Esophagus muscularis mucosa (tissue), 4 donors: ENCODE data around the gene BCL2L14.

Experiments used
- CTCF ChIP-seq, 3 experiments: fragments of 200-600 bp in 2 of 3; fragments of 450-650 bp in 1 of 3; sonication (generic) in 2 of 3; IDR thresholded peaks; one replicate each; pipeline ENCODE4 v1.5.1; 2017 to 2019; ENCODE audit warnings: antibody characterized with exemption in 3 of 3, mild to moderate bottlenecking in 2 of 3, moderate library complexity in 1 of 3
- EP300 ChIP-seq: sonication (generic); formaldehyde crosslinking; IDR thresholded peaks from one replicate; pipeline ENCODE4 v1.6.1; 2017; ENCODE audit warnings: antibody characterized with exemption
- POLR2A ChIP-seq: fragments of 450-650 bp; IDR thresholded peaks from one replicate; pipeline ENCODE4 v1.6.1; 2017; ENCODE audit warnings: antibody characterized with exemption, moderate library complexity, mild to moderate bottlenecking, low read depth
- POLR2AphosphoS5 ChIP-seq, 2 donors: sonication (generic); formaldehyde crosslinking; IDR thresholded peaks; one replicate each; pipeline ENCODE4 v1.6.1; 2017; ENCODE audit warnings: antibody characterized with exemption in 2 of 2

GRCh38 chr12:12091977-12092663 lies 21.4 kb downstream of the BCL2L14 start:
- no peak for TF ChIP-seq CTCF (IDR thresholded peaks at IDR 0.05)
- TF ChIP-seq EP300 = no peak
- TF ChIP-seq POLR2A = no peak
- no peak for TF ChIP-seq POLR2AphosphoS5 (IDR thresholded peaks at IDR 0.05)
